Vagina (tissue), 2 donors: ENCODE data around the gene HTR5A. TPM values are rescaled to one million over a fixed set of nuclear protein-coding genes. Genes with fewer than 3 reads are reported as not detected.

Experiments
- DNase-seq, 2 donors: peaks; one replicate each; pipeline ENCODE4 v3.0.0-alpha.2; 2017; ENCODE audit errors: extremely low spot score in 2 of 2
- H3K27ac ChIP-seq: fragments of 200-600 bp; sonication (generic); one replicate; pipeline ENCODE4 v1.5.1; 2019
- H3K27me3 ChIP-seq: fragments of 200-600 bp; sonication (generic); one replicate; pipeline ENCODE4 v1.5.1; 2019
- H3K36me3 ChIP-seq, 2 donors: fragments of 200-600 bp; sonication (generic); one replicate each; pipeline ENCODE4 v1.5.1; 2017 to 2019
- H3K4me1 ChIP-seq: fragments of 200-600 bp; sonication (generic); one replicate; pipeline ENCODE4 v1.5.1; 2019
- H3K4me3 ChIP-seq, 2 donors: fragments of 200-600 bp; sonication (generic); 1 replicate in 1 of 2; 2 replicates in 1 of 2; pipeline ENCODE4 v1.5.1; 2016 to 2019
- H3K9me3 ChIP-seq: fragments of 200-600 bp; sonication (generic); one replicate; pipeline ENCODE4 v1.5.1; 2019
- POLR2A ChIP-seq, 2 donors: fragments of 450-650 bp; IDR thresholded peaks; one replicate each; pipeline ENCODE4 v1.6.1; 2017; ENCODE audit warnings: antibody characterized with exemption in 2 of 2, mild to moderate bottlenecking in 2 of 2, moderate library complexity in 2 of 2
- POLR2AphosphoS5 ChIP-seq, 2 donors: sonication (generic); formaldehyde crosslinking; IDR thresholded peaks; one replicate each; pipeline ENCODE4 v1.9.0; 2017; ENCODE audit warnings: antibody characterized with exemption in 2 of 2, mild to moderate bottlenecking in 2 of 2, low read depth in 1 of 2; ENCODE audit not compliant: insufficient read depth in 1 of 2
- intact Hi-C: fragments of 100-400 bp; cut with DNase I; formaldehyde crosslinking; loops from one replicate; pipeline ENCODE4 v1.15.1; 2023
- total RNA-seq: library from RNA; depleted of rRNA; stranded (reverse); fragments of >200 nt; gene quantifications from one replicate; pipeline ENCODE4 v1.2.3, GENCODE V29; 2016
- TF ChIP-seq, protein P1 (sequence below), 3 experiments: fragments of 450-650 bp in 2 of 3; fragments of 200-600 bp in 1 of 3; sonication (generic) in 1 of 3; IDR thresholded peaks; one replicate each; pipeline ENCODE4 v1.5.1; 2017 to 2019; ENCODE audit warnings: antibody characterized with exemption in 3 of 3, mild to moderate bottlenecking in 2 of 3, moderate library complexity in 2 of 3

The HTR5A gene
- total RNA-seq, 1 donor from 2014 or later, result not detected

DNA sequence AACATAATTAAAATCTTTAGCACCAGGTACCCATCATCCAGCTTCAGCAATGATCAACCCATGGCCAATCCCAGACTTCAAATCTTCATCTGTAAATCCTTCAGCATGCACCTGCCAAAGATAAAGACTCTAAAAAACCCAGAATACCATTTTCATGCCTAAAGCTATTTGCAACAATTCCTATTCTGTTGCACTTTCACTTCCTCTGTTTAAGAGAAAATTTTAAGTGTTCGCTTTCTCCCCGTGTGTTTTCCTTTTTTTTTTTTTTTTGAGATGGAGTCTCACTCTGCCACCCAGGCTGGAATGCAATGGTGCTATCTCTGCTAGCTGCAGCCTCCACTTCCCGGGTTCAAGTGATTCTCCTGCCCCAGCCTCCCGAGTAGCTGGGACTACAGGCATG is 31.8 kb upstream of the HTR5A start:
- no peaks in the 10 kb centered on the region for H3K36me3 ChIP-seq
- H3K27ac ChIP-seq, result no peak overlapping the region
- intact Hi-C loops, result no loop called here
- no peaks in the 10 kb centered on the region for H3K27me3 ChIP-seq
- H3K4me1 ChIP-seq, result no peaks in the 10 kb centered on the region
- no peak overlapping the region for H3K4me3 ChIP-seq
- no peak for TF ChIP-seq POLR2AphosphoS5 (IDR thresholded peaks at IDR 0.05; ENCODE audit: insufficient read depth in 1 of 2, low read depth in 1 of 2)
- TF ChIP-seq, protein P1, sequence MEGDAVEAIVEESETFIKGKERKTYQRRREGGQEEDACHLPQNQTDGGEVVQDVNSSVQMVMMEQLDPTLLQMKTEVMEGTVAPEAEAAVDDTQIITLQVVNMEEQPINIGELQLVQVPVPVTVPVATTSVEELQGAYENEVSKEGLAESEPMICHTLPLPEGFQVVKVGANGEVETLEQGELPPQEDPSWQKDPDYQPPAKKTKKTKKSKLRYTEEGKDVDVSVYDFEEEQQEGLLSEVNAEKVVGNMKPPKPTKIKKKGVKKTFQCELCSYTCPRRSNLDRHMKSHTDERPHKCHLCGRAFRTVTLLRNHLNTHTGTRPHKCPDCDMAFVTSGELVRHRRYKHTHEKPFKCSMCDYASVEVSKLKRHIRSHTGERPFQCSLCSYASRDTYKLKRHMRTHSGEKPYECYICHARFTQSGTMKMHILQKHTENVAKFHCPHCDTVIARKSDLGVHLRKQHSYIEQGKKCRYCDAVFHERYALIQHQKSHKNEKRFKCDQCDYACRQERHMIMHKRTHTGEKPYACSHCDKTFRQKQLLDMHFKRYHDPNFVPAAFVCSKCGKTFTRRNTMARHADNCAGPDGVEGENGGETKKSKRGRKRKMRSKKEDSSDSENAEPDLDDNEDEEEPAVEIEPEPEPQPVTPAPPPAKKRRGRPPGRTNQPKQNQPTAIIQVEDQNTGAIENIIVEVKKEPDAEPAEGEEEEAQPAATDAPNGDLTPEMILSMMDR (IDR thresholded peaks at IDR 0.05), result no peak
- TF ChIP-seq POLR2A (IDR thresholded peaks at IDR 0.05), result no peak
- no peaks in the 10 kb centered on the region for H3K9me3 ChIP-seq
- DNase-seq, result no peak

DNA sequence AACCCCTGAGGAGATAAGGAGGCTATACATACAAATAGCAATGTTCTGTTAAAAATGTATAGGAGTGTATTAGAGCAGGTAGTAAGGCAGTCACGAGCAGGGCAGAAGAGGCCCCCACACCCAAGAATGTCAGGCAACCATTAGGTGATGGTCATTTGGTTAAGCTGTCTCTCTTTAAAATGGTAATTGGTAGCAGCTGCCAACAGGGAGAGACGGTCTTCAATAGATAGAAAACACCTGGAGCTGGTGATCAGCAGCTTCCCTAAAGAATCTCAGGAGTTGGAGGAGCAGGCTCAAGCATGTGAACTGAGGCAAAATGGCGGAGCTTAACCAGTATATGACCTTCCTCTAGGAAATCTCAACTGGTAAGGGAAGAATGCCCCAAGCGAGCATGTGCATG is 26.4 kb upstream of the HTR5A start:
- H3K4me3 ChIP-seq, result no peak overlapping the region
- DNase-seq, result no peak
- H3K27ac ChIP-seq, result no peak overlapping the region
- intact Hi-C loops, result no loop called here
- no peaks in the 10 kb centered on the region for H3K36me3 ChIP-seq
- TF ChIP-seq POLR2A (IDR thresholded peaks at IDR 0.05) (no peak), POLR2AphosphoS5 (IDR thresholded peaks at IDR 0.05; ENCODE audit: insufficient read depth in 1 of 2, low read depth in 1 of 2) (no peak)
- TF ChIP-seq, protein P1 (IDR thresholded peaks at IDR 0.05), result no peak
- H3K9me3 ChIP-seq, result no peaks in the 10 kb centered on the region
- no peaks in the 10 kb centered on the region for H3K27me3 ChIP-seq
- no peaks in the 10 kb centered on the region for H3K4me1 ChIP-seq

DNA sequence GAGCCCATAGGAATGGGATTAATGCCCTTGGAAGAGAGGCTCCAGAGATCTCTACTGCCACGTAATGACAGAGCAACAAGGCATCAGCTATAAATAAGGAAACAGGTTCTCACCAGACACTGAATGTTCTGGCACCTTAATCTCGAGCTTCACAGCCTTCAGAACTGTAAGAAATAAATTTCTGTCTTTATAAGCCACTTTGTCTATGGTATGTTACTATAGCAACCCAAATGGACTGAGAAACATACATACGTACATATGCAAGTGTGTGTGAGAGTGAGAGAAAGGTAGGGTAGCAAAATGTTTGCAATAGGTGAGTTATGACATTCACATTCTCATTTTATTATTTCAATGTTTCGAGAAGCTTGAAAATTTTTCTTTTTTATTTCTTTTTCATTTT is 22.1 kb upstream of the HTR5A start:
- TF ChIP-seq POLR2A (IDR thresholded peaks at IDR 0.05) (no peak), POLR2AphosphoS5 (IDR thresholded peaks at IDR 0.05; ENCODE audit: insufficient read depth in 1 of 2, low read depth in 1 of 2) (no peak)
- TF ChIP-seq, protein P1 (IDR thresholded peaks at IDR 0.05), result no peak
- intact Hi-C loops, result no loop called here
- no peaks in the 10 kb centered on the region for H3K27me3 ChIP-seq
- H3K4me3 ChIP-seq, result no peak overlapping the region
- DNase-seq, result no peak
- H3K9me3 ChIP-seq, result no peaks in the 10 kb centered on the region
- no peaks in the 10 kb centered on the region for H3K36me3 ChIP-seq
- no peak overlapping the region for H3K27ac ChIP-seq
- no peaks in the 10 kb centered on the region for H3K4me1 ChIP-seq

DNA sequence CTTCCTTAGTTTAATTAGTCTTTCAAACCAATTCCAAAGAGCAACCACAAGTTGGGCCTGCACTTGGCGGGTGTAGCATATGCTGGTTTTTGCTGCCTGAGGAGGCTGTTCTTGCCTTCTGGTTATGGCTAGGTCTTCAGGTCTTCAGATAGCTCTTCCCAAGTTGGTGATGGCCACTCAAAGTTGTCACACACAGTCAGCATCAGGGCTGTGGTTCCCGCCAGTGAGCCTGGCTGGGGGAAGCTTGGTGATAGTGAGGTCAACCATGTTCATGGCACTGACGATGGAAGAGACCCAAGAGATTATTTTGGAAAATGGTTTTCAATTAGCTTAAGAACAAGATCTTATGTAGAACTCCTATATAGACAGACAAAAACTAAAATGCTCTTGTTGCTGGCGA is 18.8 kb upstream of the HTR5A start:
- Histone ChIP-seq H3K36me3 (no peaks in the 10 kb centered on the region), H3K4me1 (no peaks in the 10 kb centered on the region), H3K27me3 (no peaks in the 10 kb centered on the region), H3K27ac (no peak overlapping the region), H3K9me3 (no peaks in the 10 kb centered on the region), H3K4me3 (no peak overlapping the region)
- intact Hi-C loops, result no loop called here
- no peak for TF ChIP-seq POLR2A (IDR thresholded peaks at IDR 0.05)
- TF ChIP-seq, protein P1 (IDR thresholded peaks at IDR 0.05), result no peak
- TF ChIP-seq POLR2AphosphoS5 (IDR thresholded peaks at IDR 0.05; ENCODE audit: insufficient read depth in 1 of 2, low read depth in 1 of 2), result no peak
- DNase-seq, result no peak

DNA sequence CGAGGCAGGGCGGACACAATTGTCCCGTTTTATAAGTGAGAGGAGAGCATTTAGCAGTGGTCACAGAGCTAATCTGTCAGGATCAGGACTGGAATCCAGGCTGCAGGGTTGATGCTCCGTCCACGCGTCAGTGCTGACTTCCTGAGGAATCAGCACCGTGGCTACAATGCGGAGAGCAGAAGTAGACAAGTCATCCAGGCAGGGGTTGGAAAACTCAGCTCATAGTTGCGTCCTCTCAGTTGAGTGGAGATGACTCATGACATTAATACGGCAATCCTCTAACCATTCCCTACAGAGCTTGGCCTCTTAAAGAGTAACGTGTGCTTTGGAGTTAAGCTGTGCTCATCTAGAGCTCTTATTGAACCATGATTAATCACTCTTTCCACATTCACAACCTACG is 17.1 kb upstream of the HTR5A start:
- H3K4me1 ChIP-seq, result no peaks in the 10 kb centered on the region
- H3K9me3 ChIP-seq, result no peaks in the 10 kb centered on the region
- no peaks in the 10 kb centered on the region for H3K27me3 ChIP-seq
- TF ChIP-seq, protein P1 (IDR thresholded peaks at IDR 0.05), result no peak
- TF ChIP-seq POLR2AphosphoS5 (IDR thresholded peaks at IDR 0.05; ENCODE audit: insufficient read depth in 1 of 2, low read depth in 1 of 2) (no peak), POLR2A (IDR thresholded peaks at IDR 0.05) (no peak)
- H3K4me3 ChIP-seq, result no peak overlapping the region
- no peaks in the 10 kb centered on the region for H3K36me3 ChIP-seq
- H3K27ac ChIP-seq, result no peak overlapping the region
- no peak for DNase-seq
- intact Hi-C loops, result no loop called here
